GM12801 (cell line): ENCODE data around the gene FAM221B.

ENCODE experiments used
- TF ChIP-seq, protein P1 (sequence below): IDR thresholded peaks from one replicate; pipeline ENCODE4 v1.5.1; 2011; ENCODE audit warnings: control low read depth; ENCODE audit not compliant: insufficient read length; ENCODE audit errors: extremely low read depth

Gene FAM221B, protein sequence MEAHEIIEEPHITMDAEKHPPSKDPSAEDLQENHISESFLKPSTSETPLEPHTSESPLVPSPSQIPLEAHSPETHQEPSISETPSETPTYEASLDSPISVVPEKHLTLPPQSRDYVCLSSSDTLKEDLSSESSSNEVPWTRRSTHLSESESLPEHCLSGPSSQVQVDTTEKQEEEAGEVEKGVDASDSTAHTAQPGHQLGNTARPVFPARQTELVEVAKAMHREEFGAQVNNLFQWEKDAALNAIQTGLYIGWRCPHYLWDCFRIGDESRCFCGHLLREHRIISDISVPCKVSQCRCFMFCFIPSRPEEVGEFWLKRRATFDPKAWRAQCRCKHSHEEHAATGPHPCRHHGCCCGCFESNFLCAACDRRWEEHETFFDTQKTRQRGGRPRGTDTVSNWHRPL

DNA sequence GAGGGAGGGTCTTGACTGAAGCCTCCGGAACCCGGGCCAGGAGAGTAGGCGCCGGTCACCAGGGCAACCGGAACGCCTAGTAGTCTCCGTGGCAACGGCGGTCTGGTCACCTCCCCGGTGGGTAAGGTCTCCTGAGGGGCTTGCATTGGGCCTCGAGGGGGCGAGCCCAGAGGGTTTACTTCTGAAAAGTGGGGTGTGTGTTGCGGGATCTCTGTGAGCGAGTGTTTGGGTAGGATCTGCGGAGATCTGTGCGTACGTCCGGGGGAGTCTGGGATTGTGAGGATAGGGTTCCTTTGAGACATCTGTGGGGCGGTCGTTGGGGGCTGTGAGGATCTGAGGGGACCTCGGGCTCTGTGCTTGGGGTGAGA, at the start of gene FAM221B:
Gene FAM221B (minus strand): TSS at position 17 of the 368 bp plus-strand sequence. CDS start 2,571 bp downstream, outside the sequence.
- TF ChIP-seq, protein P1, sequence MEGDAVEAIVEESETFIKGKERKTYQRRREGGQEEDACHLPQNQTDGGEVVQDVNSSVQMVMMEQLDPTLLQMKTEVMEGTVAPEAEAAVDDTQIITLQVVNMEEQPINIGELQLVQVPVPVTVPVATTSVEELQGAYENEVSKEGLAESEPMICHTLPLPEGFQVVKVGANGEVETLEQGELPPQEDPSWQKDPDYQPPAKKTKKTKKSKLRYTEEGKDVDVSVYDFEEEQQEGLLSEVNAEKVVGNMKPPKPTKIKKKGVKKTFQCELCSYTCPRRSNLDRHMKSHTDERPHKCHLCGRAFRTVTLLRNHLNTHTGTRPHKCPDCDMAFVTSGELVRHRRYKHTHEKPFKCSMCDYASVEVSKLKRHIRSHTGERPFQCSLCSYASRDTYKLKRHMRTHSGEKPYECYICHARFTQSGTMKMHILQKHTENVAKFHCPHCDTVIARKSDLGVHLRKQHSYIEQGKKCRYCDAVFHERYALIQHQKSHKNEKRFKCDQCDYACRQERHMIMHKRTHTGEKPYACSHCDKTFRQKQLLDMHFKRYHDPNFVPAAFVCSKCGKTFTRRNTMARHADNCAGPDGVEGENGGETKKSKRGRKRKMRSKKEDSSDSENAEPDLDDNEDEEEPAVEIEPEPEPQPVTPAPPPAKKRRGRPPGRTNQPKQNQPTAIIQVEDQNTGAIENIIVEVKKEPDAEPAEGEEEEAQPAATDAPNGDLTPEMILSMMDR: no peak

- TF ChIP-seq, protein P1: no peak
Observed at GRCh38 chr9:35872505-35872904, 44.0 kb upstream of the FAM221B start.

GRCh38 chr9:35871545-35871944, 43.0 kb upstream of the FAM221B start:
- TF ChIP-seq, protein P1: no peak

GRCh38 chr9:35870351-35870923, 41.9 kb upstream of the FAM221B start, which contains the start of gene OR13J1:
Gene OR13J1 (minus strand): TSS chr9:35870401. CDS start chr9:35870401, 0 bp downstream.
- TF ChIP-seq, protein P1: no peak

GRCh38 chr9:35869621-35870216, 41.2 kb upstream of the FAM221B start:
- TF ChIP-seq, protein P1: no peak

GRCh38 chr9:35868933-35869332, 40.4 kb upstream of the FAM221B start:
- TF ChIP-seq, protein P1: no peak

GRCh38 chr9:35867538-35867937, 39.0 kb upstream of the FAM221B start:
- TF ChIP-seq, protein P1: no peak
